Activated T-cell treated with anti-CD3 and anti-CD28 coated beads, Interleukin-2, amount 50 U/mL, for 48 hours (primary cell): Measurements from ENCODE around the gene PDHX.
A peak's percentile ranks its signal among the peaks of the same experiment; 100 is the strongest.
"Not testable (repeated sequence)": the region's sequence is repeated elsewhere in the genome, so short reads cannot be mapped to it uniquely, and the experiment has no call there.

ENCODE experiments used
- DNase-seq, 2 experiments: peaks; one replicate each; pipeline ENCODE4 v3.0.0-alpha.2; 2020

PDHX gene

DNA sequence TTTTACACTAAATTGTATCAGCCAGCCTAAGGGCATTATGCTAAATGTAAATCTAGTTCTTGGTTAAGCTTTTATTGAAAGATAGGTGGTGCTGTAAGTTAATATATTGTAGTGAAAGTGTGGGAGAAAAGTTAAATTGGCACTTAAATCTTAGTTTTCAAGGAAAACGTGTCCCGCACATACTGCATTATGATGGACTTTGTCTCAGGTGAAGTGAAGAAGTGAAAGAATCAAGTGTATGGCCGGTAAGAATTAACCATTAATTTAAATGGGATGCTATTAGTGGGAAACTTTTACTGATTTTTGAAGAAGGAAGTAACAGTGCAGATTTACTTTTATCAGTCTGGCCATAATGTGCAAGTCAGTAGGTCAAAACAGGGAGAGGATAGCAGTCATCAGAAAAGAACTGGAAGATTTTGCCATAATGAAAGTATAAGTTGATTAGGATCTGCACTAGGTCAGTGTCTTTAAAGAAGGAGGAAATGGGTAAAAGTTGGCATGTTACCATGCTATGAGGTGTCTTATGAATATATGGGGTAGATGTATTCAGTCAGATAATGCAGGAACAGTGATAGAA is 81.6 kb downstream of the PDHX start:
- no peak for DNase-seq

DNA sequence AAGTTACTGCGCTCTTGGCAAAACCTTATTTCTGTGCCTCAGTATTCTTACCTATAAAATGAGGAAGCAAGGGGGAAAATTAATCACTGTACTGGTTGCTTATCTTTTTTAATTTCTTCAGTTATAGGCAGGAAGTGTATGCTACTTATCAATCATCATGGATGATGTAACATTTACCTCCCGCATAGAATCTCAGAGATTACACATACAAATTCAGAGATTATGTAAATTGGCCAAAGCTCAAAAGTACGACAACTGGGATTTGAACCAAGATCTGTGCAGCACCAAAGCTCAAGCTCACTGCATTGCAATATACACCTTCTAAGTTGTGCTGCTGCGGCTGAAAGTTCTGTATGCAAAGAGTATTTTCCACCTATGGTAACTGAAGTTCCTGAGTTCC is 83.0 kb downstream of the PDHX start:
- no peak for DNase-seq

DNA sequence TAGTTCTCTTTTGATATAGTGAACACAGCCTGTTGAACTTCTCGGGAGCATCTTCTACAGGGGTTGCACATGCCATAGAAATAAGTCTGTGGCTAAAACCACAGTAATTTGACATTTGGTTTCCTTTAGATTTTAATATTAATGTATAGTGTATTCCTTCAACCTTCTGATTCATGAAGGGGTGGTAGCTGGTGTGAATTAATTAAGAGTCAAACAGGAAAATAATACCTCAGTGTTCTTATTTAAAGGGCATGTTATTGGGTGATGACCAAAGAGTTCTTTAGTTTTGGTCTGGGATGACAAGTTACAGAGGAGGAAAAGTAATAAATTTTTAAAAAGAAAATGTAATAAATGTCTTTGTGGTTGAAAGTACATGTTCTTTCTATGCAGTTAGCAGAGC is 86.8 kb downstream of the PDHX start:
- DNase-seq, result no peak

DNA sequence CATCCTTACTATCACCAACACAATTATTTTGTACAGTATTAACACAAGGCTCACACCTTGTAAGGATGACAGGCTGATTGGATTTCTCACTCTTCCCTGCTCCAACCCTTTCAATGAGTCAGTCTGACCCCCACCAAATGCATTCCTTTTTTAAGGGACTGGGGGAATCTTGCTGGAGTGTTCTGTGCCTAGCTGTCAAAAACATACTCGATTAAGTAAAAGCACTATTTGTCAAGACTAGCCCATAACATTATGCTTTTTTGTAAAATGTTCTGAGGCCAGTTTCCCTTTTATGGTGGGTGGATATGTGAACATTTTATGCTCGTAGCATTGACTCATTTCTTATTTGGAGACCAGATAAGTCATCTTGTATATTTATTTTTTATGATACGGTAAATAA is 87.2 kb downstream of the PDHX start:
- no peak for DNase-seq

DNA sequence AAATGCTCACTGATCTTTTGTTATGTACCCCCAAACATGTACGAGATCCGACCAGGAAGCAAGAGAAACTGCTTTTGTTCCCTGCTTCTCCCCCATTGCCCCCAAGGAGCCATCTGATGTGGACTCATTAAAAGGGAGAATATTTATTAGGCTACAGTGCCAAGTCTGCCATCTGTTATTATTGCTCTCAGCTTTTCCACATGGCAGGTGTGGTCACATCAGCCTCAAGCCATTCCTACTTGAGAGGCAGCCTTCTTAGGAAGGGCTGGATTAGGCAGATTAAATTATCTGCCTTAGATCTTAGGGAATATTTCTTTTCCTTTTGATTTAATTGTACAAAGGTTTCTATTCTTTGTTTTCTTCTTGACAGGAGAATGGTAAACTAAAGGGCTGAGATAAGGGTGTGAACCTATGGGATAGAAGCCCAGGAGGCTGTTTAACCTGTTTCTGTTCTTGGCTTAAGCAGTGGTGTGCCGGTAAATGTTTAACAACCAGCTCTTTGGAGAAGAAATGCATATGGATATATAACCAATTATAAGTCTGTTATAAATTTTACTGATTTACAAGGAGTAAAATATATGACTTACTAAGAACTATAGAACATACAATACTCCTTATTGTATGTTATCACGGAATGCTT is 88.8 kb downstream of the PDHX start:
- no peak for DNase-seq

DNA sequence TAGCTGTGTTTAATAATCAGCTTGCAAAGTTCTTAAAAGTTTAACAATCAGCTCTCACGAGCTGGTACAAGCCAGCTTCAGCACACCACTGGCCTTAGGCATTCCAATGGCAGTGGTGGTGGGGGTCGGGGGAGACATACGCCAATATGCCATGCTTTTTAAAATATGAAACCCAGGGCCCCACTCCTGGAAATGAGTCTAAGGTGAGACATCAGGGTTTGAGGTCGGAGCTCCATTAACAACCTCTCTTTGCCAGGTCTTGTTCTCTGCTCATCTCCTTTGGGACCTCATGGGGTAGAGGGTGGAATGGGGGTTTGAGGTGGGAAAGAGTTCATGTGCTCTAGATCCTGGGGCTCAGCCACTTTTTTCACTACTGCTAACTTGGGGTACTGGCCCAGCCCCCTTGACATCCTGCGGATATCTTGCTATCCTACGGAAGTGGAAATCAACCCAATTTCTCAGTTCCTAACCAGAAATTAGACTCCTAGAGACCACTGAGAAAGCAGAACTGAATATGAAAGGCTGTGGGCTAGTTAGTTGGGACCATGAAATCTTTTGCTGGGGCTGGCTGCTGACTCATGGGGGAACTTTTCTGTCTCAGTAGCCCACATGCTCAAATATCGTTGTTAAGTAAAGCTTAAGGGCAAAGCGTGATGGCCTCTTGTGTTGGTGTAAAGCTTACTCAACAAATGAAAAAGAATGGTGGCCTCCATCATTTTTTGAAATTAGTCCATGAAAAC is 90.1 kb downstream of the PDHX start:
- DNase-seq, result peak; percentile 59 to 65

DNA sequence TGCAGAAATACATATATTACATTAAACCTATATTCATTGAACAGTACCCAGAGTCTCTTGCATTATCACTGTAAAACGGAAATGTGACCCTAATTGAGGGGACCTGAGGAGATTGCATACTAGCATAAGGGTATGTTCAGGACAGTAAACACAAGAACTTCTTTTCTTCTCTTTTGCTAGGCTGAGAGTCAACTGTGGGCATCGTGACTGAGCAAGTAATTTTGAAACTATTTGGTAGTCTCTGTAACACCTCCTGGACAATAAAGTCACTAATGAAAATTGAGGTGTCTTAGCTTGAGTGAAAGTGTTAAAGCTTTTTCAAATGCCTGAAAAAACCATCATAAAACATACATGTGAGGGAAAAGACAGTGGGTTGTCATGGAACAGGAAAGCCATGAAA is 90.9 kb downstream of the PDHX start:
- no peak for DNase-seq

DNA sequence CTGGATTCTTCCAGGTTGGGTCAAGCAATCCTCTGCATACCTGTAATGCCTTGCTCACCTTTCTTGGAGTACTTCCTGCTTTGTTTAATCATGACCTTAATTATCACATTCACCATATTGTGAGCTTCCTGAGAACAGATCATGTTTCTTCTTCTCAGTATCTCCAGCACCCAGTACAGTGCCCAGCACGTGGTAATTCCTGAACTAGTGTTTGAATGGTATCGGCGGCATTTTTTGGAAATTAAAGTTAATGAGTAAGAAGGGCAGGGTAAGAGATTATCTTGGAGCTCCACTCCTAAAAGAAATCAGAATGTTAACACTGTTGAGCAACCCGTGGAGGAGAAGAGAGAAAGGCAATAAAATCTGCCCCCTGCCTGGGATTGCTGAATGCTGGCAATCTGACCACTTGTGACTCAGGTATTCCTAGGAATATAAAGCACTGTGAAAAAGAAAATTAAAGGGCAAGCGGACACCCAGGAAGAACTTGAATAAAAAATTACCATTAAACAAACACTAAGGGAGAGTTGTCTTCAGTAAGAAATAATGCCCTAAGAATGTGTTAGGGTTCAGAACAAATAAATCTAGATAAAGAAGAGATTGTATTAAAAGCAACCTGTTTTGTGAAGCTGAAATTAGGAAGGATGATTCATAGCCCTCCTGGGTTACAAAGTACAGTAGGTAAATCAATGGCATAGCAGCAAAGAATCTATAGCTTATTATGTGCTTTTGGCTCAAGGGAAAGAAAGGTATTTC is 92.9 kb downstream of the PDHX start:
- DNase-seq, result no peak

DNA sequence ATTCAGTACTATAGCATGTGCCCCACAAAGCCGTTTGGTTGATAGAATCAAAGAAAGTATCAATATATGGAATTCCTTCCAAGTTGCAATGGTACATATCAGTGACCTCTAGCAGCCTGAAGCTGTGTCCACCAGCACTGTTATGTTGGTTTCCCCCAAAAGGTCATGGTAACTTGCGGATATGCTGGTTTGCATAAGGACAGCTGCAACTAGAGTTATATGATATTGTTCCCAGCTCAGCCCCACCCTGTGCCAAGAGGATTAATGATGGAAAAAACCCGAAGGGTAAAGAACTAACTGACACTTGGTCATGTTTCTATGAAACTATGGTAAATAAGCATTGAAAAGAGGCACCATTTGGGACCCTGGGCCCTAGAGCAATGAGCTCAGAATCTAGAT is 93.5 kb downstream of the PDHX start:
- no peak for DNase-seq

DNA sequence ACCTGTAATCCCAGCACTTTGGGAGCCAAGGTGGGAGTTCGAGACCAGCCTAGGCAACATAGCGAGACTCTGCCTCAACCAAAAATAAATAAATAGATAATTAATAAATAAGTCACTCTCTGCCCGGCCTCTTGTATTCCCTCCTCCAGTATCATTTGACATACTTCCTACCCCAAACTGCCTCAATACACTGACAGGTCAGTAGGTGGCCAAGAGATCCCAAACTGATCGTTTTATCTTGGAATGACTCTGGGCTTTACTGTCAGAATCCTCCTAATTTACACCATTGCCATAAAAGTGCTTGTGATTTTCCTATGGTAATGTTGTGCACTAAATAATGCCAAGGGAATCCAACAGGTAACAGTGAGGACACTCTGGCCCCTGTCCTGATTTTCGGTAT is 94.2 kb downstream of the PDHX start:
- DNase-seq, result no peak

DNA sequence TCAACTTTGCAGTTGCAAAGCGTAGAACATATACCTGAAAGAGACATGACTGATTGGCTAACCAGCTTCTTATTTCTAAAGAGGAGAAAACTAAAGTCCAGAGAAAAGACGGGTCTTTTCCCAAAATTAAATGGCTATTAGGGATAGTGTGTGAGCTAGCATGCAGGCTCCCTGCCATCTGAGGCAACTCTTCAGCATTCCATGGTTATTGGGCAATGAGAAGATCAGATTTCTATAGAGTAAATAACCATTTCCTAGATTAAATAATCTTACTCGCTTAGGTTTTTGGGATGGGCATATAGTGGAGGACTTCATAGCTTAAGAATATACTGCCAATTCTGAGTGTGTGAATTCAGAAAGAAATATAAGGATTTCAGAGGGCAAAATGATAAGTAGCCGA is 95.0 kb downstream of the PDHX start:
- no peak for DNase-seq

DNA sequence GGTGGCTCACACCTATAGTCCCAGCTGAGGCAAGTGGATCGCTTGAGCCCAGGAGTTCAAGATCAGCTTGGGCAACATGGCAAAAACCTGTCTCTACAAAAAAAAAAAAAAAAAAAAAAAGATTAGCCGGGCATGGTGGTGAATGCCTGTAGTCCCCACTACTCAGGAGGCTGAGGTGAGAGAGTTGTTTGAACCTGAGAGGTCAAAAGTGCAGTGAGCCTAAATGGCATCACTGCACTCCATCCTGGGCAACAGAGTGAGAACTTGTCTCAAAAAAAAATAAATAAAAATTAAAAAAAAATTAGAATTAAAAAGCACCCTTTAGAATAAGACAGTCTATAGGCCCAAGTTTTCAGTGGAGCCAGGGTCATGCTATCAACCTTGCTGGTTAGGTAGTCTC is 95.5 kb downstream of the PDHX start:
- no peak for DNase-seq

DNA sequence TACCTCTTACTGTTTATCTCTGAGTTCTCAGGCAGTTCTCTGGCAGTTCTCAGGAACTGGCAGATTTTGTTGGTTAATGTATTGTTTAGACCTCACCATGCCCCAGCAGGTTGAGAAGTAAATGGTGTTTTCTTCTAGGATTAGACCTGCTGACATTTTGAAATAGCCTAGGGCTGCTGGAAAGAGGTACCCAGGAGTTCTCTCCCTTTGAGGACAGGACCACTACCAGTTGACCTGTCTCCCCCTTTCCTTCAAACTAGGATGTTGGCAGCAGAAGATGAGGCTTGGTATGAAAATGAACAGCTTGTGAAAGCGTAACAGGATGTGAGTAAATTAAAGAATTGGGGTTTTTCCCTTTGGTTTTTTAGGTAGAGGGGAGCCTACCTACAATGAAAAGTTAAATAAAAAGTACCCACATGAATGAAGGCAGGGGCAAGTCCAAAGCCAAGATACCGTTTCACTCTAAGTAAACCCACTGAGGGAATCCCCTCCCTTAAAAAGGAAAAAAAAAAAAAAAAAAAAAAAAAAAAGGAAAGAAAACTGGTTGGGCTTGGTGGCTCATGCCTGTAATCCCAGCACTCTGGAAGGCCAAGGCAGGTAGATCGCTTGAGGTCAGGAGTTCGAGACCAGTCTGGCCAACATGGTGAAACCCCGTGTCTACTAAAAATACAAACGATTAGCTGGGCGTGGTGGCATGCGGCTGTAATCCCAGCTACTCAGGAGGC is 96.2 kb downstream of the PDHX start:
- DNase-seq, result peak; percentile 56 to 60

DNA sequence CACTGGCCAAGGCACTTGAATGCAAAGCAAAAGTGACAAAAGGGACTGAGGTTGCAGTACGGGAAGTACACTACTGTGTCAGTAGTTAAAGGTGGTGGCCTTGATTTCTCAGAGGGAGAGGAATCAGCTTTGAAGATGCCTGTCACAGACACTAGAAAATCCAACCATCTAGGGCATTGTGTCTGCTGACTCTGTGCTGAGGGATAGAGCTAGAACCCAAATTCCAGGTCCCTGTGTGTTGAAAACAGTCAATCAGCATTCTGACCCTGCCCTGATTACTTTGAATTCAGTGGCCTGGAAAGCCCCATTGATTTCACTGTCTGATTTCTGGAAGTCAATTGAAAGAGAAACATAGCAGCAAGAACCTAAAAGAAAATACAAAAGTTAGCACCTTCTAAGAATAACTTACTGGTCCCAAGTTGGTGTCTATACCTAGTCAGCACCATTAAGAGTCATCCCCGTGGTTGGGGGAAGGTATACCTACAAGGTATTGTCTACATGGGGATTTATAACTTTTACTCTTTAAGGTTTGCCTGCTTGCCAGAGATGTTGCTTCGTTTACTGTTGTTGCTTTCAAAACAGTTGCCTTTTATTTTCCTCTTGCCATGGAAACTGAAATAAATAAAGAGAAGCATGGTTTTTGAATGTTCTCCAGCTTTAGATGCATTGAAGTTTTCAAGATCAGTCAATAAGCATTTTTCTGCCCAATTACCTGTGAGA is 97.3 kb downstream of the PDHX start:
- peak; percentile 44 to 59 for DNase-seq

DNA sequence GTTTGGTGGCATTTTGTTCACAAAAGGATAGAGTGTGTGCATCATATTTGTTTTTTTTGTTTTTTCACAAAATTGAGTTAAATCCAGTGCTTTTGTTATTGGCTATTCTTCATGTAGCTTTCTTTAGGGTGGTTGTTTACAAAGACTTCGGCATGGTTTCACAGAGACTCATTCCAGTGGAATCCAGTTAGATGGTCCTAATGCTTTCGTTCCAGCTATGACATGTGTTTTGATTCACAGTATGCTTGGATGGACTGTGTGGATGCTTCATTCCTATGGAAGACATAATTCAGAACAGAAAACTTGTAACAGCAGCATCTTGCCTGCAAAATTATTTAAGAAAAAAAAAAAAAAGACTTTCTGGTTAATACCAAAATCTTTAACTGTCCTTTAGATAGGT is 97.9 kb downstream of the PDHX start:
- DNase-seq, result no peak

DNA sequence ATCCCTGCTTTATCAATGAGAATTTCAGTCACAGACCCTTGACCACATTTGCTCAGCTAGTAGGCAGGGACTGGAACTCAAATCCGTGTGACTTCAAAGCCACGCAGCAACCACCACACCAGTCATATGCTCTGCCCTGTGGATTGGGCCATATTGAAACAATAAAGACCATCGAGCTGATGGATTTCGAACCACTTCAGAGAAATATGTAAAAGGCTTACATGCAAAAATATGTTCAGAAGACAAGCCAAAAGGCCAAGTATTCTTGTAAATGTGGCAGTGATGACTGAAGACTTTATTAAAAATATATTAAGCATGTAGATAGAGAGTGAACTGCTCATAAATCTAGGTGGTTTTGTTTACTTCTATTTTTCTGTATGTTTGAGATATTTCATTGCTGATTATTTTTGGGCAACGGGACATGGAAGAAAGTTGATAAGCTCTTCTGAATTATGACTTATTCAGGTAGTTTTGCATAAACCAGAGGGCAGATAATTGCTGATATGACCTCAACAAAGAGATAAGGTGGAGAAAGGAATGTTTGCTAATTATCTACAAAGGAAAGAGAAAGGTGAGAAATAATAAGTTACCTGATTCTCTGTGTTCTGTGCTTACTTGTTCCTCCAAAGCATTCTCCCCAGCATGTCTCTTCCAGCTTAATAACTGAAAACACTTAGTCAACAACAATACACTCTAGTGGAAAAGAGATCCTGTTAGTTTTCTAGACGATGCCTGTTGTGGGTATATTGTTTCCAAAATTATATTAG is 99.4 kb downstream of the PDHX start:
- DNase-seq, result no peak

DNA sequence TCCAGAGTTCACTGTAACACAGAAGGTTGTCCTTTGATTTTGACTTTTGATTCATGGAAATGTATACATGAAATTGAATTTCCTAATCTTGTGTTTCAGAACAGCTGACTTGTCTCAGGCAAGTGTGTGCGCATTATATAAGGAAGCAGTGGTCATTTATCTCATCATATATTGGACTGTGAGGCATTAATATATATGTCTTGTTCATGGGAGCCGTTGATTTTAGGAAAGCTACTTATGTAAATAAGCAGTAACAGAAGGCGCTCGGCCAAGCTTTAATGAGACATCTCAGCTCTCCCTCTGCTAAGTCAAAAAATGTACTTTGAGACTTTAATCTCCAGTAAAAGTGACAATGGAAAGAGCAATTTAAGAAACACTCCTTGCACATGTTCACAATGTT is 100.5 kb downstream of the PDHX start:
- no peak for DNase-seq

DNA sequence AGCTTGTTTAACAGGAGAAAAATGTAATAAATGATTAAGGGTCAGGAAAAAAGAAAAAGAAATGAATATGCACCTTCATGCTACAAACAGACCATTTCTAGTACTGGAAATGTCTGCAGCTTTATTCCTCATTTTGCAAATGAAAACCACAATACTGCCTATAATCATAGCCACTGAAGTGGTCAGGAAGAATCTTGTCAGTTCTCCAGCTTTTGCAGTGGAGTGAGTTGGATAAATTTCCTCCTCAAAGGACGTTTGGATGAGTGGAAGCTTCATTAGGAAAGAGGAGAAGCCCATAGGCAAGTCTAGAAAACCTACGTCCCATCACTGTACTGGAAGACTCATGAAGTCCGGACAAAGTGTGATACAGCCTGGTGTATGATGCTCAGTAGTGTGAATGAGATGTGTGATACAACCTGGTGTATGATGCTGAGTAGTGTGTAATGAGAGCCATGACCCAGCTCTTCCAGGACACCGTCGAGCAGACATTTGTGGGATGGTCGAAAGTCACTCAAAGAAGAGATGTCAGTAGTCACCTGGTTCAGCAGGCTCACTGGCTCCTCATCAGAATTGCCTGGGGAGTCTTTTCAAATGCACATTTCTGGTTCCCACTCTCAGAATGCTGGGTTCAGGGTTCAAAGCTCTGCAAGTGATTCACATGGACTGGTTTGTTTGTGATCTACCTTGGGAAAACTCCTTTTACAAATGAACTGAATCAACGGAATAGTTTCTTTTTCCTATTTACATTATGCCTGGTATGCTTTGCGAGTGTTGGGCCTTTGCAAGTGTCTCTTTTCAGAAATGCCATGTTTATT is 101.3 kb downstream of the PDHX start:
- DNase-seq, result no peak

DNA sequence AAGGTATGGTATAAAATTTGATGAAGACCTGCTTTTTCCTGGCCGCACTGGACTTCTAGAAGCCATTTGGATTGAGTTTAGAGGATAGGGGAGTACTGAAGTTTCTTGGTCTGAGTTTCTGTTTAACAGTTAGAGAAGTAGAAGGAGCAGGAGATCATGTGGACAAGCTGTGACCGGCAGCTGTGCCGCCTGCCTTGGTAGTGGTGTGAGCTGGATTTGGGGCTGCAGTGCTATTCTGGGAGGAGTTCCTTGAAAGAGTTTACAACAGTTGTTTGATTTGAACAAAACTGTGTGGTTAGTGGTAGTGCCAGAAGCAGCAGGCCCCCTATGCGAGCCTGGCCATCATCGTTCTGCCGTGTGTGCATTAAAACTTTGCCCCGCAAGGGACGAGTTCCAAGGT is 105.2 kb downstream of the PDHX start:
- no peak for DNase-seq

DNA sequence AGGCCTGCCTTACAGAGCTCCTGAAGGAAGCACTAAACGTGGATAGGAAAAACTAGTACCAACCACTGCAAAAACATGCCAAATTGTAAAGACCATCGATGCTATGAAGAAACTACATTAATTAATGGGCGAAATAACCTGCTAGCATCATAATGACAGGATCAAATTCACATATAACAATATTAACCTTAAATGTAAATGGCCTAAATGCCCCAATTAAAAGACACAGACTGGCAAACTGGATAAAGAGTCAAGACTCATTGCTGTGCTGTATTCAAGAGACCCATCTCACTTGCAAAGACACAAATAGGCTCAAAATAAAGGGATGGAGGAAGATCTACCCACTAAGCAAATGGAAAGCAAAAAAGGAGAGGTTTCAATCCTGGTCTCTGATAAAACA is 107.5 kb downstream of the PDHX start:
- not testable (repeated sequence) for DNase-seq

DNA sequence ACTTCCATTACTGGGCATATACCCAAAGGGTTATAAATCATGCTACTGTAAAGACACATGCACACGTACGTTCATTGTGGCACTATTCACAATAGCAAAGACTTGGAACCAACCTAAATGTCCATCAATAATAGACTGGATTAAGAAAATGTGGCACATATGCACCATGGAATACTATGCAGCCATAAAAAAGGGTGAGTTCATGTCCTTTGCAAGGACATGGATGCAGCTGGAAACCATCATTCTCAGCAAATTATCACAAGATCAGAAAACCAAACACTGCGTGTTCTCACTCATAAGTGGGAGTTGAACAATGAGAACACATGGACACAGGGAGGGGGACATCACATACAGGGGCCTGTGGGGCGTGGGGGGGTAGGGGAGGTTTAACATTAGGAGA is 111.6 kb downstream of the PDHX start:
- DNase-seq, result not testable (repeated sequence)
